Prostate gland (tissue), 2 donors: Measurements from ENCODE around the gene POLDIP3.

ENCODE experiments used
- POLR2AphosphoS5 ChIP-seq: sonication (generic); formaldehyde crosslinking; IDR thresholded peaks from one replicate; pipeline ENCODE4 v1.6.1; 2017; ENCODE audit warnings: antibody characterized with exemption
- TF ChIP-seq, protein P1 (sequence below), 4 experiments: fragments of 200-600 bp in 2 of 4; fragments of 450-650 bp in 2 of 4; sonication (generic) in 2 of 4; IDR thresholded peaks; 1 replicate in 3 of 4; 2 replicates in 1 of 4; pipeline ENCODE4 v1.5.1; 2016 to 2019; ENCODE audit warnings: antibody characterized with exemption in 4 of 4, mild to moderate bottlenecking in 2 of 4, moderate library complexity in 2 of 4

DNA sequence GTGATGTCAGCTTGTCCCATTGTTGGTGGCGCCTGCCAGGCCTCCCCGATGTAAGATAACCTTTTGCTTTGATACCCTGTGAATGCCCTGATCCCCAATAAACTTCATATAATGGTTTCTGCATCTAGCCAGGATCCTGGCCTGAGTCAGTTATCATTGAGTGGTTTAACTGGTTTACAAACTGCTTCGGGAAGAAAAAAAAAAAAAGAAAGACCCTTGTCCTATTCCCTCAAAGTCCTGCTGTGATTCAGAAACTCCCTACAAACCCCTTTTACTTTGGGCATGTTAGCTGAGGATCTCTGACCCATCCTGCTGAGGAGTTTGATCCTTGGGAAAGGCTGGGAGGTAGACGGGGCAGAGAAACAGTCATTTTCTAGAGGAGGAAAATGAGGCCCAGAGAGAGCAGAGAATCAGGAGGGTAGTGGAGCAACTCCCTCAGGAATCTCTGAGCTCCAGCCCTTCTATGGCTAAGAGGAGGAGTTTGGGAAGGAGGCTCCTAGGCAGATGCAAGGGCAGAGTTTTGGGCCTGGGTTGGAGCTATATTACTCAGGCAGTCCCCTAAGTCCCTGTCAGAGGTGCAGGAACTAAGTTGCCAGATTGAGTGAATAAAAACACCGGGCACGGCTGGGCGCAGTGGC is 39.9 kb upstream of the POLDIP3 start:
- TF ChIP-seq, protein P1, sequence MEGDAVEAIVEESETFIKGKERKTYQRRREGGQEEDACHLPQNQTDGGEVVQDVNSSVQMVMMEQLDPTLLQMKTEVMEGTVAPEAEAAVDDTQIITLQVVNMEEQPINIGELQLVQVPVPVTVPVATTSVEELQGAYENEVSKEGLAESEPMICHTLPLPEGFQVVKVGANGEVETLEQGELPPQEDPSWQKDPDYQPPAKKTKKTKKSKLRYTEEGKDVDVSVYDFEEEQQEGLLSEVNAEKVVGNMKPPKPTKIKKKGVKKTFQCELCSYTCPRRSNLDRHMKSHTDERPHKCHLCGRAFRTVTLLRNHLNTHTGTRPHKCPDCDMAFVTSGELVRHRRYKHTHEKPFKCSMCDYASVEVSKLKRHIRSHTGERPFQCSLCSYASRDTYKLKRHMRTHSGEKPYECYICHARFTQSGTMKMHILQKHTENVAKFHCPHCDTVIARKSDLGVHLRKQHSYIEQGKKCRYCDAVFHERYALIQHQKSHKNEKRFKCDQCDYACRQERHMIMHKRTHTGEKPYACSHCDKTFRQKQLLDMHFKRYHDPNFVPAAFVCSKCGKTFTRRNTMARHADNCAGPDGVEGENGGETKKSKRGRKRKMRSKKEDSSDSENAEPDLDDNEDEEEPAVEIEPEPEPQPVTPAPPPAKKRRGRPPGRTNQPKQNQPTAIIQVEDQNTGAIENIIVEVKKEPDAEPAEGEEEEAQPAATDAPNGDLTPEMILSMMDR (IDR thresholded peaks at IDR 0.05) = no peak
- TF ChIP-seq POLR2AphosphoS5 = no peak
